Forelimb muscle (tissue), 1 donor: Measurements from ENCODE around the gene CCN5. TPM values are rescaled to one million over a fixed set of nuclear protein-coding genes. Genes with fewer than 3 reads are reported as not detected.

Experiments
- DNase-seq: peaks from one replicate; pipeline ENCODE4 v3.0.0-alpha.2; 2013; ENCODE audit warnings: low read depth
- polyA plus RNA-seq: library from polyadenylated mRNA; unstranded; fragments of 120-200 nt; gene quantifications from one replicate; pipeline ENCODE4 v1.2.1, GENCODE V29; 2013; ENCODE audit not compliant: insufficient read length

Gene CCN5
- polyA plus RNA-seq, 1 donor = 0.06 TPM

GRCh38 chr20:44736170-44737021 is 21.2 kb downstream of the CCN5 start:
- peak; percentile 63 for DNase-seq

GRCh38 chr20:44737116-44737515 is 21.9 kb downstream of the CCN5 start:
- no peak for DNase-seq

- DNase-seq = peak; percentile 41
Observed at GRCh38 chr20:44738813-44739477, 23.8 kb downstream of the CCN5 start.

- DNase-seq = no peak
Observed at GRCh38 chr20:44739942-44740341, 24.8 kb downstream of the CCN5 start.

- no peak for DNase-seq
Observed at GRCh38 chr20:44742304-44743079, 27.3 kb downstream of the CCN5 start.

- DNase-seq = no peak
Observed at GRCh38 chr20:44743080-44743701, 28.0 kb downstream of the CCN5 start.

GRCh38 chr20:44743916-44744655 is 28.9 kb downstream of the CCN5 start:
- no peak for DNase-seq

- no peak for DNase-seq
Observed at GRCh38 chr20:44745122-44745597, 30.0 kb downstream of the CCN5 start.

GRCh38 chr20:44745598-44746366 is 30.6 kb downstream of the CCN5 start, which contains the start of gene KCNK15:
Gene KCNK15, plus strand, starts transcription at chr20:44745865. Its CDS starts 46 bp downstream, at chr20:44745911.
- DNase-seq = no peak

- no peak for DNase-seq
Observed at GRCh38 chr20:44746367-44747165, 31.4 kb downstream of the CCN5 start.

GRCh38 chr20:44747166-44748004 is 32.2 kb downstream of the CCN5 start:
- no peak for DNase-seq

- no peak for DNase-seq
Observed at GRCh38 chr20:44748005-44748370, 32.8 kb downstream of the CCN5 start.

- no peak for DNase-seq
Observed at GRCh38 chr20:44750081-44750805, 35.1 kb downstream of the CCN5 start.

- DNase-seq = no peak
Observed at GRCh38 chr20:44752099-44752931, 37.1 kb downstream of the CCN5 start.

GRCh38 chr20:44754554-44754953 is 39.4 kb downstream of the CCN5 start:
- no peak for DNase-seq

- no peak for DNase-seq
Observed at GRCh38 chr20:44756011-44756688, 41.0 kb downstream of the CCN5 start.
